A549 (cell line): ENCODE measurements around the gene TMBIM1.

ENCODE experiments used
- BHLHE40 ChIP-seq: IDR thresholded peaks from 2 replicates; pipeline ENCODE4 v1.6.1; 2012; ENCODE audit warnings: low read depth, low read length, inconsistent platforms
- CHD2 ChIP-seq: fragments of 150-350 bp; IDR thresholded peaks from 2 replicates; pipeline ENCODE4 v1.6.1; 2014; ENCODE audit warnings: low read length; ENCODE audit not compliant: partially characterized antibody
- CHD4 ChIP-seq: fragments of 200-600 bp; sonication (generic); IDR thresholded peaks from 2 replicates; pipeline ENCODE4 v1.6.1; 2016; ENCODE audit warnings: antibody characterized with exemption, mild to moderate bottlenecking, borderline replicate concordance
- ELK1 ChIP-seq: fragments of 150-350 bp; IDR thresholded peaks from 2 replicates; pipeline ENCODE4 v1.6.1; 2014; ENCODE audit warnings: low read depth, mild to moderate bottlenecking, low read length
- EP300 ChIP-seq, 2 experiments: fragments of >200 bp; sonication (Bioruptor Twin); formaldehyde crosslinking; IDR thresholded peaks; 2 replicates in 1 of 2; 3 replicates in 1 of 2; pipeline ENCODE4 v1.6.1; 2016 to 2017
- HOXA7 ChIP-seq: fragments of 250-450 bp; sonication (Bioruptor Pico); IDR thresholded peaks from 2 replicates; pipeline ENCODE4 v1.5.0; 2020; ENCODE audit warnings: mild to moderate bottlenecking, moderate library complexity
- KDM1A ChIP-seq: fragments of 200-600 bp; sonication (generic); IDR thresholded peaks from 2 replicates; pipeline ENCODE4 v1.6.1; 2016; ENCODE audit warnings: low read depth, mild to moderate bottlenecking
- MYC ChIP-seq: IDR thresholded peaks from 2 replicates; pipeline ENCODE4 v1.6.1; 2012; ENCODE audit warnings: mild to moderate bottlenecking, inconsistent platforms, low read length, improper control_type of control experiment, borderline replicate concordance
- POLR2A ChIP-seq: IDR thresholded peaks from 2 replicates; pipeline ENCODE4 v1.6.1; 2012; ENCODE audit warnings: mild to moderate bottlenecking, low read length
- REST ChIP-seq: fragments of 200-600 bp; sonication (generic); IDR thresholded peaks from 2 replicates; pipeline ENCODE4 v1.6.1; 2016; ENCODE audit warnings: antibody characterized with exemption, mild to moderate bottlenecking, moderate library complexity
- TF ChIP-seq, protein P1 (sequence below): fragments of >200 bp; sonication (Bioruptor Twin); formaldehyde crosslinking; IDR thresholded peaks from 3 replicates; pipeline ENCODE4 v1.5.1; 2016

DNA sequence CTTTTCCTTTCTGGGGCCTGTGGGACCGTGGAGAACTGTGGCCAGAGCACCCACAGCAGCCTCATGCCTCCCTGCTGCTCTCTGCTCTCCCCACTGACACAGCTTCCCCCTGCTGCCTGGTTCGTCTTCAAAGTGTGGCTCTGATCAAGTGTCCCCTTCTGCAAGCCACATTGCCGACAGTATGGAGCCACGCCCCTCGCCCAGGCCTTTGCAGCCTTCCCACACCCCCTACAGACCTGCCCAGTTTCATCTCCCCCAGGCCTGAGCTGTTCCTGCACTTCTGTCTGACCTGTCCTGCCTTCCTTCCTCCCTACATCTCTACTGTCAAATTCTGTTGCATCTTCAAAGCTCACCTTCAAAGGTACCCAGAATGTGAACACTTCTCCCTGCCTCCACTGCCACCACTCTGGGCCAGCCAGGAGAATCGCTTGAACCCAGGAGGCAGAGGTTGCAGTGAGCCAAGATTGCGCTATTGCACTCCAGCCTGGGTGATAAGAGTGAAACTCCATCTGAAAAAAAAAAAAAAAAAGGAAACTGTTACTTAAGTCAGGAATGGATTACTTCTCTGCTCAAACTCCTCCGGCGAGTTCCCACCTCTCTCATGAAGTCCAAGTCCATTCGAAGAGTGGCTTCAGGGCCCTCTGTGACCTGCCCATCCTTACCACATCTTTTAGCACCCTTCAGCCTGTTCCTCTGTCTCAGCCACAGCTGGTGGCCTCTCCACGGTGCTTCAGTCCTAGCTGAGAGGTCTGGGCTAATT lies 35.3 kb upstream of the TMBIM1 start:
- TF ChIP-seq, protein P1, sequence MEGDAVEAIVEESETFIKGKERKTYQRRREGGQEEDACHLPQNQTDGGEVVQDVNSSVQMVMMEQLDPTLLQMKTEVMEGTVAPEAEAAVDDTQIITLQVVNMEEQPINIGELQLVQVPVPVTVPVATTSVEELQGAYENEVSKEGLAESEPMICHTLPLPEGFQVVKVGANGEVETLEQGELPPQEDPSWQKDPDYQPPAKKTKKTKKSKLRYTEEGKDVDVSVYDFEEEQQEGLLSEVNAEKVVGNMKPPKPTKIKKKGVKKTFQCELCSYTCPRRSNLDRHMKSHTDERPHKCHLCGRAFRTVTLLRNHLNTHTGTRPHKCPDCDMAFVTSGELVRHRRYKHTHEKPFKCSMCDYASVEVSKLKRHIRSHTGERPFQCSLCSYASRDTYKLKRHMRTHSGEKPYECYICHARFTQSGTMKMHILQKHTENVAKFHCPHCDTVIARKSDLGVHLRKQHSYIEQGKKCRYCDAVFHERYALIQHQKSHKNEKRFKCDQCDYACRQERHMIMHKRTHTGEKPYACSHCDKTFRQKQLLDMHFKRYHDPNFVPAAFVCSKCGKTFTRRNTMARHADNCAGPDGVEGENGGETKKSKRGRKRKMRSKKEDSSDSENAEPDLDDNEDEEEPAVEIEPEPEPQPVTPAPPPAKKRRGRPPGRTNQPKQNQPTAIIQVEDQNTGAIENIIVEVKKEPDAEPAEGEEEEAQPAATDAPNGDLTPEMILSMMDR = no peak
- TF ChIP-seq BHLHE40 (no peak), POLR2A (no peak), MYC (no peak), CHD4 (no peak), CHD2 (no peak), EP300 (IDR thresholded peaks at IDR 0.05) (no peak), ELK1 (no peak), HOXA7 (CRISPR knock-in tag) (no peak), REST (no peak), KDM1A (no peak)
